Heart right ventricle (tissue), 16 donors: Measurements from ENCODE around the gene POMT2. TPM values are rescaled to one million over a fixed set of nuclear protein-coding genes. Genes with fewer than 3 reads are reported as not detected.
A peak's percentile ranks its signal among the peaks of the same experiment; 100 is the strongest.

Experiments used
- ATAC-seq, 8 donors: fragments of 200-7000 bp; cut with Tn5 transposase; one replicate each; pipeline ENCODE4 v1.9.1; 2020; ENCODE audit warnings: mild to moderate bottlenecking in 8 of 8, moderate library complexity in 8 of 8, moderate number of reproducible peaks in 1 of 8
- DNase-seq, 2 donors: peaks; one replicate each; pipeline ENCODE4 v3.0.0-alpha.2; 2020
- H3K27ac ChIP-seq, 10 donors: fragments of 200-600 bp; sonication (generic) in 2 of 10; one replicate each; pipeline versions ENCODE4 v1.5.0 to v1.8.0; 2020 to 2022; ENCODE audit warnings: mild to moderate bottlenecking in 3 of 10
- H3K27me3 ChIP-seq, 7 donors: fragments of 200-600 bp; one replicate each; pipeline ENCODE4 v1.8.0; 2021 to 2022; ENCODE audit warnings: mild to moderate bottlenecking in 2 of 7
- H3K36me3 ChIP-seq, 9 donors: fragments of 200-600 bp; sonication (generic) in 1 of 9; one replicate each; pipeline versions ENCODE4 v1.5.0 to v1.8.0; 2020 to 2022; ENCODE audit warnings: mild to moderate bottlenecking in 2 of 9
- H3K4me1 ChIP-seq, 9 donors: fragments of 200-600 bp; sonication (generic) in 1 of 9; one replicate each; pipeline versions ENCODE4 v1.5.0 to v1.8.0; 2020 to 2022; ENCODE audit warnings: mild to moderate bottlenecking in 4 of 9
- H3K4me3 ChIP-seq, 10 donors: fragments of 200-600 bp; sonication (generic) in 2 of 10; one replicate each; pipeline versions ENCODE4 v1.5.0 to v1.8.0; 2020 to 2022; ENCODE audit warnings: mild to moderate bottlenecking in 7 of 10, moderate library complexity in 2 of 10
- H3K9me3 ChIP-seq, 11 donors: fragments of 200-600 bp in 10 of 11; sonication (generic) in 2 of 11; one replicate each; pipeline versions ENCODE4 v1.5.0 to v1.8.0; 2013 to 2022; ENCODE audit warnings: mild to moderate bottlenecking in 2 of 11, control low read depth in 1 of 11, moderate library complexity in 1 of 11
- CTCF ChIP-seq, 9 donors: fragments of 200-600 bp; sonication (generic) in 2 of 9; IDR thresholded peaks; one replicate each; pipeline versions ENCODE4 v1.5.0 to v1.8.0; 2021 to 2022; ENCODE audit warnings: antibody characterized with exemption in 9 of 9, mild to moderate bottlenecking in 5 of 9, moderate library complexity in 1 of 9
- WGBS, 2 donors: extraction: QIAGEN DNeasy Blood & Tissue Kit; methylation state at CpG; one replicate each; pipeline ENCODE4 v1.1.7; 2013; ENCODE audit warnings: inconsistent platforms in 1 of 2; 5-methylcytosine and 5-hydroxymethylcytosine counted together
- intact Hi-C, 10 donors: fragments of 100-400 bp; cut with DNase I; formaldehyde crosslinking; loops; one replicate each; pipeline versions ENCODE4 v1.11.1 to v1.14.2; 2022
- polyA plus RNA-seq, 2 donors: library from polyadenylated mRNA; stranded (reverse); fragments of 200-250 nt; gene quantifications; one replicate each; pipeline ENCODE4 v1.2.3, GENCODE V29; 2013
- total RNA-seq, 10 donors: library from RNA; stranded (reverse); fragmentation: NEBNext Ultra II Directional in 3 of 10; extraction: Animal tissue kit (Norgen Biotek cat#: 25700) in 3 of 10; gene quantifications; one replicate each; pipeline versions ENCODE4 v1.2.1 to v1.2.4, GENCODE V29; 2021 to 2023
- donor health status: Arrhythmogenic right ventricular cardiomyopathy.
- donor health status: ischemic (EF 13 %, LVEDD 7.1; RV severe dilation, severe dysfunction).
- donor health status: healthy with polysubstance abuse.
- donor health status: DM: no; HTN: yes; CAD: no.
- donor health status: DM: no; HTN: no; CAD: no.
- donor health status: ischemic (EF 25% LVEDD 6.9; RV normal size, moderate dysfunction).
- donor health status: ischemic (EF 25% LVEDD 5.7; RV mildly dilated, moderate dysfunction).
- donor health status: healthy.
- donor health status: DM: yes; HTN: yes; CAD: no.
- donor health status: Ischemic cardiomyopathy.
- donor health status: ischemic (EF 35%, LVEDD 5.7; RV mildly dilated, moderate dysfunction).
- donor health status: nonischemic (EF 11% LVEDD 7.7; RV severe dilation, severe dysfunction).
- donor health status: DM: yes; HTN: yes; CAD: no.
- donor health status: PGD.
- donor health status: ischemic (EF 29% LVEDD 5.4; RV normal size, mild dysfunction).
- donor health status: nonischemic (EF 23%, LVEDD 6.1; RV moderate dilation, normal function).

POMT2 gene
- total and polyA plus RNA-seq, 12 donors = 10.5 to 23.4 (median 16.9) TPM

GRCh38 chr14:77356899-77357298, 36.2 kb upstream of the POMT2 start:
- Histone ChIP-seq H3K4me3 (no peak overlapping the region), H3K36me3 (no peaks in the 10 kb centered on the region), H3K4me1 (no peaks in the 10 kb centered on the region), H3K27me3 (no peaks in the 10 kb centered on the region), H3K9me3 (no peaks in the 10 kb centered on the region), H3K27ac (no peak overlapping the region)
- DNase-seq (no peak), ATAC-seq (no peak)
- WGBS, 2 donors = 95 to 97% methylated on average over 4 of the region's 4 CpGs
- intact Hi-C loops = no loop called here
- no peak for TF ChIP-seq CTCF (IDR thresholded peaks at IDR 0.05)

GRCh38 chr14:77355811-77356210, 35.1 kb upstream of the POMT2 start:
- no peak for TF ChIP-seq CTCF (IDR thresholded peaks at IDR 0.05)
- H3K4me1 ChIP-seq = no peaks in the 10 kb centered on the region
- H3K36me3 ChIP-seq = peaks cover 0 to 2% (median 0%) of the 10 kb centered on the region in 9 donors
- DNase-seq (no peak), ATAC-seq (no peak)
- H3K4me3 ChIP-seq = no peak overlapping the region
- intact Hi-C loops = no loop called here
- no peaks in the 10 kb centered on the region for H3K27me3 ChIP-seq
- 94 to 96% methylated on average over 4 of the region's 4 CpGs for WGBS, 2 donors
- no peaks in the 10 kb centered on the region for H3K9me3 ChIP-seq
- H3K27ac ChIP-seq = no peak overlapping the region

DNA sequence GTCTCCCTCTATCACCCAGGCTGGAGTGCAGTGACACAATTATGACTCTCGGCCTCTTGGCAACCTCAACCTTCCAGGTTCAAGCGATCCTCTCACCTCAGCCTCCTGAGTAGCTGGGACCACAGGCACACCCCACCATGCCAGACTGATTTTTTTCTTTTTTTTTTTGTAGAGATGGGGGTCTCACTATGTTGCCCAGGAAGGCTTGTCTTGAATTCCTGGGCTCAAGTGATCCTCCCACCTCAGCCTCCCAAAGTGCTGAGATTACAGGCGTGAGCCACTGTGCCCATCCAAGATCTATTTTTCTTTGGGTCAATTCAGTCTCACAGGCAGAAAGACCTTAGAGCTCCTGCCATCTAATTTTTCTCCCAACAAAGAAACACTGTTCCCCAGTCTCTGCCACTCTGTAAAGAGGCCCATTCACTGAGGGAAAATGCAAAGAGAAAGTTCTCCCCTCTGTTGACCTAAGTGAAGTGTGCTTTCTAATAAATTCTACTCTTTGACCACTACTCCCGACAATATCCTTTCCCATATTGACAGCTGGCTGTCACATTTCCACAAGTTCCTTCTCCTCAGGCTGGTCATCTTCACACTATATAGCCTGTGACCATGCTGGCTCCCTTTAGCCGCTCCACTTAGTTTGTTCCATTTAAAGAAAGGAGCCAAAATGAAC, 32.9 kb upstream of the POMT2 start:
- Histone ChIP-seq H3K9me3 (no peaks in the 10 kb centered on the region), H3K4me1 (no peaks in the 10 kb centered on the region), H3K27ac (no peak overlapping the region), H3K4me3 (no peak overlapping the region), H3K36me3 (peaks cover 0 to 18% (median 0%) of the 10 kb centered on the region in 9 donors), H3K27me3 (no peaks in the 10 kb centered on the region)
- no peak for TF ChIP-seq CTCF (IDR thresholded peaks at IDR 0.05)
- 90 to 93% methylated on average over 5 of the region's 5 CpGs for WGBS, 2 donors
- intact Hi-C loops = no loop called here
- ATAC-seq (no peak), DNase-seq (no peak)

DNA sequence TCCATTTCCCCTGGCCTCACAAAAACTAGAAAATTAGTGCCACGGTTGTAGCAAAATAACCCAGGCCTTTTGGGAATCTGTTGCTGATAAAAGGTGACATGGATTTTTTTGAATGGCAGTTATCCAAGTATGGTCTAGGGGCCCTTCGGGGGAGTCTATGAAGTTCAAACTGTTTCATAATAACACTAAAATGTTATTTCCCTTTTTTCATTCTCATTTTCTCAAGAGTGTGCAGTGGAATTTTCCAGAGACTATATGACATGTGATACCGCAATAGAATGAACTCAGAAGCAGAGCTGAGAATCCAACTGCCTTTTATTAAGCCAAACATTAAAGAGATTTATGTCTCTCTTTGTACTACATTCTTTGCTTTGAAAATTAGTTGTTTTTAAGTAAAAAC, 27.1 kb upstream of the POMT2 start:
- Histone ChIP-seq H3K9me3 (no peaks in the 10 kb centered on the region), H3K4me1 (peaks cover 0 to 9% (median 0%) of the 10 kb centered on the region in 9 donors), H3K4me3 (no peak overlapping the region), H3K27ac (peak overlapping the region in 1 of 10 donors; percentile 26), H3K27me3 (no peaks in the 10 kb centered on the region), H3K36me3 (peaks cover 0 to 42% (median 0%) of the 10 kb centered on the region in 9 donors)
- 72 to 76% methylated on average over 3 of the region's 3 CpGs for WGBS, 2 donors
- DNase-seq (no peak), ATAC-seq (no peak)
- no peak for TF ChIP-seq CTCF (IDR thresholded peaks at IDR 0.05)
- intact Hi-C loops = loop anchor here in 1 of 10 donors (2.0 kb wide), 1 partner anchor 13 kb away; no protein-coding TSS in a partner anchor
